ENCODE data around the gene P4HTM. TPM values are rescaled to one million over a fixed set of nuclear protein-coding genes. Genes with fewer than 3 reads are reported as not detected.

P4HTM gene
- total RNA-seq, 1 donor from 2014 or later: 34.4 TPM

DNA sequence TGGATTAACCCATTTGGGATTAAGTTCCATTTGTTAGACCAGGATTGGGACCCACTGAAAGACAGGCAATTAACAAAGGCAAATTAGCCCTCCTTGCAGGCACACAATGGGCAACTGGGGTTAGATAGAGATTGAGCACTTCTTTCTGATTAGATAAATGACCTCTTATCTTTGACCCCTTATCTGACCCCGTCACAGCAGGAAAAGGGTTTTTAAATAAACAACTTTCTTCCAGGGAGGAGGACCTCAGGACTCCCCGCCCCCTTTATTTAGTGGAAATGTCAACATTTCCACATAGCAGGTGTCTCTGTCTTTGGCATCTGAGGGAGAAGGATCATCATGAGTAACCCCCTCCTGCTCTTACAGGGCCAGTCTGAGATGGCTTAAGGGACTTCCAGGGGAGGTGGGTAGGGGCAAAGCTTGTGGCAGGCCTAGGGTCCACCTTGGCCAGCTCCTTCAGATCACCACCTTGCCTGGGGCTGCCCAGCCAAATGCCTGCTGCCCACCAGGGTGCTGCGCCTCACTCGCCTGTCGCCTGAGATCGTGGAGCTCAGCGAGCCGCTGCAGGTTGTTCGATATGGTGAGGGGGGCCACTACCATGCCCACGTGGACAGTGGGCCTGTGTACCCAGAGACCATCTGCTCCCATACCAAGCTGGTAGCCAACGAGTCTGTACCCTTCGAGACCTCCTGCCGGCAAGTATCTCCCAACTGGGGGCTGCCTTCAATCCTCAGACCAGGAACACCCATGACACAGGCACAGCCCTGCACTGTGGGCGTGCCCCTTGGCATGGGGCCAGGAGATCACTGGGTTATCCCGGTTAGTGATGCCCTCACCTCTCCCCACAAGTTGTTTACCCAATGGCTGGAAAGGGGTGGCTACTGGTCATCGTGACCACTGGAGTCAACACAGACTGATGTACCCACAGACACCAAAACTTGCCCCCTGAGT, 14.6 kb downstream of the P4HTM start:
- no peaks in the 10 kb centered on the region for H3K27me3 Mint-ChIP-seq
- no peaks in the 10 kb centered on the region for H3K9me3 Mint-ChIP-seq
- H3K4me1 Mint-ChIP-seq: peaks cover 21% of the 10 kb centered on the region
- CTCF ChIA-PET: interaction anchor here (0.5 to 2.0 kb wide), 5 partner anchors 12 to 115 kb away, joined by 3 to 5 read pairs (median 3); partner anchors contain the start of genes NDUFAF3 and P4HTM
- DNase-seq (no peak), ATAC-seq (ENCODE audit: low read depth) (no peak)
- TF ChIP-seq, protein P1, sequence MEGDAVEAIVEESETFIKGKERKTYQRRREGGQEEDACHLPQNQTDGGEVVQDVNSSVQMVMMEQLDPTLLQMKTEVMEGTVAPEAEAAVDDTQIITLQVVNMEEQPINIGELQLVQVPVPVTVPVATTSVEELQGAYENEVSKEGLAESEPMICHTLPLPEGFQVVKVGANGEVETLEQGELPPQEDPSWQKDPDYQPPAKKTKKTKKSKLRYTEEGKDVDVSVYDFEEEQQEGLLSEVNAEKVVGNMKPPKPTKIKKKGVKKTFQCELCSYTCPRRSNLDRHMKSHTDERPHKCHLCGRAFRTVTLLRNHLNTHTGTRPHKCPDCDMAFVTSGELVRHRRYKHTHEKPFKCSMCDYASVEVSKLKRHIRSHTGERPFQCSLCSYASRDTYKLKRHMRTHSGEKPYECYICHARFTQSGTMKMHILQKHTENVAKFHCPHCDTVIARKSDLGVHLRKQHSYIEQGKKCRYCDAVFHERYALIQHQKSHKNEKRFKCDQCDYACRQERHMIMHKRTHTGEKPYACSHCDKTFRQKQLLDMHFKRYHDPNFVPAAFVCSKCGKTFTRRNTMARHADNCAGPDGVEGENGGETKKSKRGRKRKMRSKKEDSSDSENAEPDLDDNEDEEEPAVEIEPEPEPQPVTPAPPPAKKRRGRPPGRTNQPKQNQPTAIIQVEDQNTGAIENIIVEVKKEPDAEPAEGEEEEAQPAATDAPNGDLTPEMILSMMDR (IDR thresholded peaks at IDR 0.05): no peak
- H3K36me3 Mint-ChIP-seq (ENCODE audit: low read depth): peaks cover 12% of the 10 kb centered on the region
- H3K27ac Mint-ChIP-seq: no peak overlapping the region
- no peak overlapping the region for H3K4me3 Mint-ChIP-seq
- POLR2A ChIA-PET: interaction anchor here (0.9 to 9.9 kb wide), 3 partner anchors 13 to 89 kb away, joined by 4 to 372 read pairs (median 58); partner anchors contain the start of genes DALRD3, IMPDH2, NDUFAF3 and P4HTM
- intact Hi-C loops (cut with micrococcal nuclease): loop anchor here (5.0 kb wide), 3 partner anchors 338 to 668 kb away; partner anchors contain the start of genes APEH, PFKFB4 and USP4

DNA sequence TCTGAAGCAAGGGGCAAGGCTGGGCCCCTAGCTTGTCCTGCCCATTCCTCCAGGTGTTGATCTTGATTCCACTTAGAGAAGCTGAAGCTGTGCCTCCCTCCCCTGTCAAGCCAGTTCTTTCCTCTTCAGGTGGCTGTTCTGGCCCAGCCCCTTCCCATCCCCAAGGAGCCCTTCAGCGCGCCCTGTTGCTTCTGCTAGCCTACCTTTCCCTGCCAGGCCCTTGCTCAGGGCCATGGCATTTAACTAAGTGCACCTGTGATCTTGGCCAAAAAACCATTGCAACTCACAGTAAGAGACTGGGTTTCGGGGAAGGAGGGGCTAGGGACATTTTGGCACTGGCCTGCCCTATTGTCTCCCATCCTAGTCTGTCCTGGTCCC, 15.3 kb downstream of the P4HTM start:
- intact Hi-C loops (cut with micrococcal nuclease): loop anchor here (5.0 kb wide), 3 partner anchors 337 to 667 kb away; partner anchors contain the start of genes APEH, PFKFB4 and USP4
- POLR2A ChIA-PET: interaction anchor here (0.9 to 9.9 kb wide), 3 partner anchors 14 to 88 kb away, joined by 4 to 372 read pairs (median 58); partner anchors contain the start of genes DALRD3, IMPDH2, NDUFAF3 and P4HTM
- Mint-ChIP-seq H3K4me3 (no peak overlapping the region), H3K36me3 (ENCODE audit: low read depth) (peaks cover 12% of the 10 kb centered on the region), H3K27me3 (no peaks in the 10 kb centered on the region), H3K4me1 (peaks cover 21% of the 10 kb centered on the region), H3K9me3 (no peaks in the 10 kb centered on the region), H3K27ac (no peak overlapping the region)
- DNase-seq (no peak), ATAC-seq (ENCODE audit: low read depth) (no peak)
- TF ChIP-seq, protein P1 (IDR thresholded peaks at IDR 0.05): no peak
- CTCF ChIA-PET: interaction anchor here (0.5 to 2.0 kb wide), 5 partner anchors 11 to 116 kb away, joined by 3 to 5 read pairs (median 3); partner anchors contain the start of genes NDUFAF3 and P4HTM

DNA sequence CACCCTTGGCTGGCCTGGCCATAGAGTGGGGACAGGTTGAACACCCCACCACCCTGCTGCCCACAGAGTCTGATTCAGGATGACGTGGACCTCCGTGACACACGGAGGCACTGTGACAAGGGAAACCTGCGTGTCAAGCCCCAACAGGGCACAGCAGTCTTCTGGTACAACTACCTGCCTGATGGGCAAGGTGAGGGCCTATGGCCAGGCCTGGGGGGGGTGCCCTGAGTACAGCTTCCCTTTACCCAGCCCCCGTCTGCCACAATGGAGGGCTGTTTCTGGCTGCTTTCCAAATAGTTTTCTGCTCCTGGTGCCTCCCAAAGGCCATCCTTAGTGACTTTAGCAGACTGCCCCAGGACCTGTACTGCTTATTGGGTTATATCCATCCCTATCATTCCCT, 16.0 kb downstream of the P4HTM start:
- intact Hi-C loops (cut with micrococcal nuclease): loop anchor here (5.0 kb wide), 3 partner anchors 336 to 666 kb away; partner anchors contain the start of genes APEH, PFKFB4 and USP4
- peaks cover 21% of the 10 kb centered on the region for H3K4me1 Mint-ChIP-seq
- no peak overlapping the region for H3K27ac Mint-ChIP-seq
- ChIA-PET POLR2A (interaction anchor here (0.5 to 9.9 kb wide), 6 partner anchors 15 to 150 kb away, joined by 4 to 372 read pairs (median 25); partner anchors contain the start of genes ARIH2, DALRD3, IMPDH2 and NDUFAF3), CTCF (interaction anchor here (2.0 to 2.5 kb wide), 3 partner anchors 14 to 17 kb away, joined by 5 to 30 read pairs (median 11); partner anchors contain the start of genes NDUFAF3 and P4HTM)
- DNase-seq: no peak
- H3K4me3 Mint-ChIP-seq: peak overlapping the region; percentile 100
- no peaks in the 10 kb centered on the region for H3K27me3 Mint-ChIP-seq
- ATAC-seq (ENCODE audit: low read depth): no peak
- H3K9me3 Mint-ChIP-seq: no peaks in the 10 kb centered on the region
- TF ChIP-seq, protein P1 (IDR thresholded peaks at IDR 0.05): no peak
- H3K36me3 Mint-ChIP-seq (ENCODE audit: low read depth): peaks cover 13% of the 10 kb centered on the region

- POLR2A ChIA-PET: interaction anchor here (0.5 to 9.9 kb wide), 24 partner anchors 15 to 1875 kb away, joined by 3 to 372 read pairs (median 6); partner anchors contain the start of genes ARIH2, DAG1, DALRD3 and IMPDH2
- ATAC-seq (ENCODE audit: low read depth) (no peak), DNase-seq (no peak)
- intact Hi-C loops (cut with micrococcal nuclease): loop anchor here (1.0 to 5.0 kb wide), 9 partner anchors 15 to 666 kb away; partner anchors contain the start of genes APEH, IMPDH2, IP6K2 and P4HTM
- peaks cover 21% of the 10 kb centered on the region for H3K4me1 Mint-ChIP-seq
- H3K27ac Mint-ChIP-seq: peak overlapping the region; percentile 99
- CTCF ChIA-PET: interaction anchor here (0.6 to 2.5 kb wide), 13 partner anchors 10 to 88 kb away, joined by 3 to 30 read pairs (median 4); partner anchors contain the start of genes DALRD3, IMPDH2, NDUFAF3 and P4HTM
- no peaks in the 10 kb centered on the region for H3K9me3 Mint-ChIP-seq
- TF ChIP-seq, protein P1 (IDR thresholded peaks at IDR 0.05): no peak
- peaks cover 16% of the 10 kb centered on the region for H3K36me3 Mint-ChIP-seq (ENCODE audit: low read depth)
- H3K4me3 Mint-ChIP-seq: peak overlapping the region; percentile 100
- no peaks in the 10 kb centered on the region for H3K27me3 Mint-ChIP-seq
These were observed 16.5 kb downstream of the P4HTM start for GRCh38 chr3:49006408-49007067.

All from activated B cell treated with CpG ODN at 0.5 μM for 24 hours (primary cell).